HepG2 (cell line): ENCODE results near the gene GREM2. TPM values are rescaled to one million over a fixed set of nuclear protein-coding genes. Genes with fewer than 3 reads are reported as not detected.
A peak's percentile ranks its signal among the peaks of the same experiment; 100 is the strongest.

Experiments used
- ATAC-seq: fragments of 200-7000 bp; cut with Tn5 transposase; 3 replicates; pipeline ENCODE4 v1.9.1; 2020; ENCODE audit warnings: mild to moderate bottlenecking, moderate library complexity
- BruUV-seq: library from RNA; stranded (reverse); fragments of 400-500 nt; replicated peaks from 2 replicates; lab custom pipeline; 2021; lab: Mats Ljungman, UMichigan
- CTCF ChIA-PET: fragments of 300-600 bp; formaldehyde crosslinking; extraction: SDS; loops from one replicate; lab custom pipeline; 2021; ENCODE audit warnings: low total read pairs, inconsistent platforms, low intra/inter-chr PET ratio; lab: Yijun Ruan, JAX
- POLR2A ChIA-PET: fragments of 350-600 bp; sonication (Branson Sonifier 250); formaldehyde crosslinking; loops from one replicate; lab custom pipeline; 2020; ENCODE audit warnings: antibody characterized with exemption, inconsistent platforms; lab: Yijun Ruan, JAX
- DNase-seq: peaks from one replicate; pipeline ENCODE4 v3.0.0-alpha.2; 2015; ENCODE audit warnings: low spot score
- FAIRE-seq: peaks from 3 replicates; lab custom pipeline; 2011; peaks lifted over from hg19 to GRCh38; lab: Jason Lieb, UNC
- H2AFZ ChIP-seq: one replicate; pipeline ENCODE4 v1.6.1; 2011; ENCODE audit warnings: low read length, inconsistent platforms
- H3K27ac ChIP-seq: fragments of 300-600 bp; 3 replicates; pipeline ENCODE4 v1.8.0; 2011; ENCODE audit warnings: mixed run types, mild to moderate bottlenecking, mixed read lengths, low read length, inconsistent platforms; ENCODE audit not compliant: insufficient read depth; ENCODE audit errors: extremely low read length
- H3K27me3 ChIP-seq, 2 experiments: fragments of 200-600 bp in 1 of 2; 2 replicates in 1 of 2; 3 replicates in 1 of 2; pipeline versions ENCODE4 v1.6.0 to v1.8.0; 2011; ENCODE audit warnings: low read length in 2 of 2, mild to moderate bottlenecking in 2 of 2, moderate library complexity in 2 of 2, inconsistent platforms in 1 of 2; ENCODE audit not compliant: insufficient read depth in 2 of 2, control insufficient read depth in 1 of 2
- H3K36me3 ChIP-seq, 2 experiments: fragments of 200-600 bp in 1 of 2; replicated peaks in 1 of 2; 2 replicates in 1 of 2; 3 replicates in 1 of 2; pipeline versions ENCODE4 v1.5.1 to v1.8.0; 2011; ENCODE audit warnings: low read length in 2 of 2, inconsistent platforms in 1 of 2; ENCODE audit not compliant: insufficient read depth in 2 of 2, control insufficient read depth in 1 of 2
- H3K4me1 ChIP-seq: 2 replicates; pipeline ENCODE4 v1.5.1; 2012; ENCODE audit warnings: low read length, inconsistent platforms; ENCODE audit not compliant: insufficient read depth
- H3K4me2 ChIP-seq: 2 replicates; pipeline ENCODE4 v1.6.0; 2011; ENCODE audit warnings: low read depth, low read length, inconsistent platforms
- H3K4me3 ChIP-seq, 3 experiments: fragments of 200-600 bp in 1 of 3; sonication (generic), shearing (Covaris generic) in 1 of 3; replicated peaks in 1 of 3; 2 replicates each; pipeline ENCODE4 v1.5.1; 2011 to 2016; ENCODE audit warnings: low read length in 3 of 3, inconsistent platforms in 2 of 3, low read depth in 2 of 3, mild to moderate bottlenecking in 2 of 3, control low read depth in 1 of 3, mixed read lengths in 1 of 3; ENCODE audit not compliant: insufficient read depth in 1 of 3
- H3K79me2 ChIP-seq: one replicate; pipeline ENCODE4 v1.6.1; 2011; ENCODE audit warnings: low read length, inconsistent platforms; ENCODE audit not compliant: insufficient read depth
- H3K9ac ChIP-seq: 2 replicates; pipeline ENCODE4 v1.6.0; 2011; ENCODE audit warnings: mild to moderate bottlenecking, low read depth, low read length, inconsistent platforms; ENCODE audit not compliant: insufficient read depth
- H3K9me3 ChIP-seq: 2 replicates; pipeline ENCODE4 v1.5.1; 2012; ENCODE audit warnings: mild to moderate bottlenecking, low read length
- H4K20me1 ChIP-seq: 2 replicates; pipeline ENCODE4 v1.6.0; 2011; ENCODE audit warnings: inconsistent platforms, mild to moderate bottlenecking, low read length, moderate library complexity; ENCODE audit not compliant: insufficient read depth
- MAFF ChIP-seq: IDR thresholded peaks from 2 replicates; pipeline ENCODE4 v1.6.1; 2011; ENCODE audit warnings: low read depth, low read length, improper control_type of control experiment
- MAFK ChIP-seq, 2 experiments: IDR thresholded peaks in 1 of 2; conservative IDR thresholded peaks in 1 of 2; 2 replicates each; pipeline ENCODE4 v1.6.1; 2011; ENCODE audit warnings: improper control_type of control experiment in 2 of 2, low read length in 2 of 2
- MXD4 ChIP-seq: IDR thresholded peaks from 2 replicates; pipeline ENCODE4 v1.6.1; 2016; ENCODE audit warnings: mild to moderate bottlenecking, missing biosample characterization, missing genetic modification reagents
- MYPOP ChIP-seq: sonication (generic); formaldehyde crosslinking; IDR thresholded peaks from 2 replicates; pipeline ENCODE4 v1.8.1; 2023; ENCODE audit warnings: mild to moderate bottlenecking, moderate library complexity, missing genetic modification reagents
- PHF21A ChIP-seq: sonication (generic); formaldehyde crosslinking; IDR thresholded peaks from 2 replicates; pipeline ENCODE4 v1.5.0; 2020; ENCODE audit warnings: mild to moderate bottlenecking, missing genetic modification reagents
- POLR2A ChIP-seq, 2 experiments: IDR thresholded peaks; 2 replicates each; pipeline ENCODE4 v1.6.1; 2011; ENCODE audit warnings: low read depth in 2 of 2, low read length in 2 of 2, mild to moderate bottlenecking in 1 of 2, moderate library complexity in 1 of 2; ENCODE audit not compliant: insufficient read depth in 1 of 2
- SUZ12 ChIP-seq: fragments of 150-350 bp; IDR thresholded peaks from 2 replicates; pipeline ENCODE4 v1.6.1; 2014; ENCODE audit warnings: low read depth, low read length
- TBL1XR1 ChIP-seq: fragments of 150-350 bp; IDR thresholded peaks from 2 replicates; pipeline ENCODE4 v1.6.1; 2014; ENCODE audit warnings: borderline replicate concordance, low read length; ENCODE audit not compliant: partially characterized antibody
- ZFY ChIP-seq: sonication (generic); formaldehyde crosslinking; IDR thresholded peaks from 2 replicates; pipeline ENCODE4 v1.4.0; 2020; ENCODE audit warnings: missing genetic modification reagents
- ZSCAN29 ChIP-seq: sonication (generic); formaldehyde crosslinking; conservative IDR thresholded peaks from 2 replicates; pipeline ENCODE4 v1.4.0; 2020; ENCODE audit warnings: mild to moderate bottlenecking, missing genetic modification reagents
- WGBS: methylation state at CpG from one replicate; pipeline ENCODE4 v1.1.6; 2017; ENCODE audit warnings: low lambda C conversion rate; 5-methylcytosine and 5-hydroxymethylcytosine counted together
- in situ Hi-C: cut with HindIII; loops from 2 replicates; pipeline ENCODE4 v1.10.0; 2017; ENCODE audit warnings: low pct_unique_long_range_greater_than_20kb; ENCODE audit not compliant: extremely low pct_ligation_motif_present
- intact Hi-C: fragments of 100-400 bp; cut with micrococcal nuclease; formaldehyde crosslinking; loops from one replicate; pipeline ENCODE4 v1.10.0; 2022; ENCODE audit not compliant: unreplicated experiment
- polyA plus RNA-seq, 8 experiments: library from polyadenylated mRNA; depleted of rRNA in 3 of 8; stranded (reverse) in 7 of 8; unstranded in 1 of 8; fragments of >200 nt; fragmentation: Illumina TruSeq in 4 of 8; extraction: Trizol in 4 of 8; gene quantifications; 2 replicates each; pipeline versions ENCODE4 v1.2.1 to v1.2.3, GENCODE V29; 2011 to 2016; ENCODE audit warnings: low read depth in 4 of 8, missing spikeins in 1 of 8, mixed read lengths in 1 of 8; ENCODE audit not compliant: insufficient read depth in 1 of 8
- total RNA-seq, 5 experiments: library from RNA; depleted of rRNA; stranded (reverse); fragments of >200 nt; fragmentation: Illumina TruSeq; extraction: Trizol; gene quantifications; 2 replicates each; pipeline ENCODE4 v1.2.3, GENCODE V29; 2016; ENCODE audit warnings: low read depth in 1 of 5
- TF ChIP-seq, protein P1 (sequence below): sonication (generic); formaldehyde crosslinking; IDR thresholded peaks from 2 replicates; pipeline ENCODE4 v1.8.1; 2023; ENCODE audit warnings: mild to moderate bottlenecking, inconsistent platforms, moderate library complexity, missing genetic modification reagents, borderline replicate concordance
- TF ChIP-seq, protein P2 (sequence below): sonication (generic); formaldehyde crosslinking; IDR thresholded peaks from 2 replicates; pipeline ENCODE4 v1.9.0; 2022; ENCODE audit warnings: low read depth, missing genetic modification reagents

Gene GREM2
- total and polyA plus RNA-seq, 2 of the 13 experiments (the other 11 are each of a cell fraction or from before 2014, with no cell fraction given), result 0.07 TPM; not detected in 1

DNA sequence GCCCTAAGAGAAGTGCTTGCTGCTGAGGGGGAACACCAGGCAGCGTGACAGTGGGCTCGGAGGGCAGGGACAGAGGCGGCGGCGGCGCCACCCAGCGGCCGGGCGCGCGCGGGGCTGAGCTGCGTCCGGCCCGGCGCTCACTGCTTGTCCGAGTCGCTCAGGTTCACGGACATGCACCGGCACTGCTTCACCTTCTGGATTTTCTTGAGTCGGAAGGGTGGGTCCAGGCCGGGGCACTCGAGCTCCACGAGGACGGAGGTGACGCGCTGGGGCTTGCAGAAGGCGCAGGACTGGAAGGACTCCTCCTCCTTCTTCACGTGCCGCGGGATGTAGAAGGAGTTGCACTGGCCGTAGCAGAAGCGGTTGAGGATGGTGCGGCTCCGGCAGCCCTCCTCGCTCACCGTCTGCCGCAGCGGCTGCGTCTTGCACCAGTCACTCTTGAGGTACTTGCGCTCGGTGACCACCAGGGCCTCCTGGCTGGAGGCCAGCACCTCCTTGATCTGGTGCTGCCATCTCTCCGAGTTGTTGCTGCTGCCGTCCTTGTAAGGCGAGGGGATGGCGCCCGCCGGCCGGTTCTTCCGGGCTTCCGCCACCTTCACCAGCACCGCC lies 119.0 kb downstream of the GREM2 start:
- POLR2A ChIA-PET, result no interaction called here
- no peaks in the 10 kb centered on the region for H3K36me3 ChIP-seq
- no TSS peak for BruUV-seq
- H3K4me3 ChIP-seq, result no peak overlapping the region
- H3K27me3 ChIP-seq, result no peaks in the 10 kb centered on the region
- H2AFZ ChIP-seq, result no peak overlapping the region
- no peak for DNase-seq
- TF ChIP-seq ZSCAN29 (CRISPR knock-in tag) (no peak), POLR2A (IDR thresholded peaks at IDR 0.05; ENCODE audit: insufficient read depth in 1 of 2, low read depth in 2 of 2, low read length in 2 of 2) (no peak), ZFY (no peak), PHF21A (CRISPR knock-in tag) (no peak), MYPOP (CRISPR knock-in tag) (no peak), SUZ12 (no peak)
- no peaks in the 10 kb centered on the region for H3K9me3 ChIP-seq
- 88% methylated on average over 29 of the region's 52 CpGs for WGBS
- no peaks in the 10 kb centered on the region for H3K79me2 ChIP-seq
- H3K9ac ChIP-seq, result no peak overlapping the region
- no peak overlapping the region for H3K27ac ChIP-seq
- no peaks in the 10 kb centered on the region for H3K4me1 ChIP-seq
- no peak for FAIRE-seq
- CTCF ChIA-PET, result no interaction called here
- H3K4me2 ChIP-seq, result no peak overlapping the region
- no peak for ATAC-seq
- intact Hi-C loops, result no loop called here
- H4K20me1 ChIP-seq, result no peaks in the 10 kb centered on the region
- in situ Hi-C loops, result no loop called here

DNA sequence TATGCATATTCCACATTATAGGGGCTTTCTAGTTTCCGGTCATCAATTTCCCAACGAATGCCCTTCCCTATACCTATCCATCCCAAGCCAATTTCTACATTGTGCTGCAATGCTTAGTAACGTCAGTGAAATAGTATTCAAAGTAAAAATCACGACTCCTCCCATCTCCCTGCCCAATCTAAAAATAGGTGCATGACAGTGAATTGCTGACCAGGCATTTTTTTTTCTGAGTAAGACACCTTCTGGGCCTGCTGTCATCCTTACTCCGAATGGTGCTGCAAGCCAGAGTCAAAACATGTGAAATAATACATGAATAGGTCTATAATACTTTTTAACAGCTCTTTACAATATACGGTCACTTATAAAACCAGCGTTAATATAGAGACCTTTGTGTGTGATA lies 120.2 kb downstream of the GREM2 start:
- Histone ChIP-seq H3K9me3 (no peaks in the 10 kb centered on the region), H4K20me1 (no peaks in the 10 kb centered on the region), H3K79me2 (no peaks in the 10 kb centered on the region), H3K9ac (no peak overlapping the region), H3K4me3 (no peak overlapping the region), H3K27me3 (no peaks in the 10 kb centered on the region), H3K4me2 (no peak overlapping the region), H3K4me1 (no peaks in the 10 kb centered on the region), H3K27ac (no peak overlapping the region), H2AFZ (no peak overlapping the region), H3K36me3 (no peaks in the 10 kb centered on the region)
- ChIA-PET CTCF (no interaction called here), POLR2A (no interaction called here)
- intact Hi-C loops (no loop called here), in situ Hi-C loops (no loop called here)
- DNase-seq (no peak), ATAC-seq (no peak), FAIRE-seq (no peak)
- TF ChIP-seq, protein P1, sequence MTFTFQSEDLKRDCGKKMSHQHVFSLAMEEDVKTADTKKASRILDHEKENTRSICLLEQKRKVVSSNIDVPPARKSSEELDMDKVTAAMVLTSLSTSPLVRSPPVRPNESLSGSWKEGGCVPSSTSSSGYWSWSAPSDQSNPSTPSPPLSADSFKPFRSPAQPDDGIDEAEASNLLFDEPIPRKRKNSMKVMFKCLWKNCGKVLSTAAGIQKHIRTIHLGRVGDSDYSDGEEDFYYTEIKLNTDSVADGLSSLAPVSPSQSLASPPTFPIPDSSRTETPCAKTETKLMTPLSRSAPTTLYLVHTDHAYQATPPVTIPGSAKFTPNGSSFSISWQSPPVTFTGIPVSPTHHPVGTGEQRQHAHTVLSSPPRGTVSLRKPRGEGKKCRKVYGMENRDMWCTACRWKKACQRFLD (CRISPR knock-in tag), result no peak
- TF ChIP-seq MAFK (conservative IDR thresholded peaks at IDR 0.05 in 1 of 2, IDR thresholded peaks at IDR 0.05 in 1 of 2; ENCODE audit: low read length in 2 of 2) (peak; percentile 94 to 98), MXD4 (no peak), MAFF (peak; percentile 96), TBL1XR1 (no peak)
- TF ChIP-seq, protein P2, sequence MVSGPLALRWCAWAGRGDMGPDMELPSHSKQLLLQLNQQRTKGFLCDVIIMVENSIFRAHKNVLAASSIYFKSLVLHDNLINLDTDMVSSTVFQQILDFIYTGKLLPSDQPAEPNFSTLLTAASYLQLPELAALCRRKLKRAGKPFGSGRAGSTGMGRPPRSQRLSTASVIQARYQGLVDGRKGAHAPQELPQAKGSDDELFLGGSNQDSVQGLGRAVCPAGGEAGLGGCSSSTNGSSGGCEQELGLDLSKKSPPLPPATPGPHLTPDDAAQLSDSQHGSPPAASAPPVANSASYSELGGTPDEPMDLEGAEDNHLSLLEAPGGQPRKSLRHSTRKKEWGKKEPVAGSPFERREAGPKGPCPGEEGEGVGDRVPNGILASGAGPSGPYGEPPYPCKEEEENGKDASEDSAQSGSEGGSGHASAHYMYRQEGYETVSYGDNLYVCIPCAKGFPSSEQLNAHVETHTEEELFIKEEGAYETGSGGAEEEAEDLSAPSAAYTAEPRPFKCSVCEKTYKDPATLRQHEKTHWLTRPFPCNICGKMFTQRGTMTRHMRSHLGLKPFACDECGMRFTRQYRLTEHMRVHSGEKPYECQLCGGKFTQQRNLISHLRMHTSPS (CRISPR knock-in tag), result no peak
- WGBS, result 49% methylated on average over 7 of the region's 7 CpGs
- BruUV-seq, result no TSS peak
